ENCODE data around the gene RNGTT. TPM values are rescaled to one million over a fixed set of nuclear protein-coding genes. Genes with fewer than 3 reads are reported as not detected.
"Not testable (repeated sequence)": the region's sequence is repeated elsewhere in the genome, so short reads cannot be mapped to it uniquely, and the experiment has no call there.

RNGTT gene
- total and polyA plus RNA-seq, 7 donors, result 3.9 to 8.8 (median 7.9) TPM

GRCh38 chr6:88741939-88742338 lies 221.5 kb downstream of the RNGTT start:
- 85 to 97% (median 91%) methylated on average over 1 of the region's 1 CpG for WGBS, 3 donors

GRCh38 chr6:88741071-88741470 lies 222.3 kb downstream of the RNGTT start:
- intact Hi-C loops (cut with DNase I), result no loop called here
- no peak for TF ChIP-seq CTCF (IDR thresholded peaks at IDR 0.05)
- no peak for ATAC-seq

More at GRCh38 chr6:88741939-88742338, 221.5 kb downstream of the RNGTT start:
- ATAC-seq (no peak), DNase-seq (no peak)
- Histone ChIP-seq H3K36me3 (ENCODE audit: insufficient read depth in 1 of 2, low read depth in 1 of 2) (no peaks in the 10 kb centered on the region), H3K27me3 (ENCODE audit: insufficient read depth in 3 of 3, low read length in 2 of 3) (no peaks in the 10 kb centered on the region), H3K4me1 (no peaks in the 10 kb centered on the region), H3K4me3 (no peak overlapping the region), H3K27ac (no peak overlapping the region), H3K9me3 (no peaks in the 10 kb centered on the region)
- no peak for TF ChIP-seq CTCF (IDR thresholded peaks at IDR 0.05)
- intact Hi-C loops (cut with DNase I), result no loop called here

GRCh38 chr6:88734544-88734943 lies 228.9 kb downstream of the RNGTT start:
- WGBS, 3 donors, result 97 to 99% (median 98%) methylated on average over 4 of the region's 4 CpGs
- Histone ChIP-seq H3K27me3 (ENCODE audit: insufficient read depth in 3 of 3, low read length in 2 of 3) (no peaks in the 10 kb centered on the region), H3K27ac (no peak overlapping the region), H3K36me3 (ENCODE audit: insufficient read depth in 1 of 2, low read depth in 1 of 2) (no peaks in the 10 kb centered on the region), H3K9me3 (no peaks in the 10 kb centered on the region), H3K4me3 (no peak overlapping the region), H3K4me1 (no peaks in the 10 kb centered on the region)
- DNase-seq, result no peak
- ATAC-seq, result no peak
- no peak for TF ChIP-seq CTCF (IDR thresholded peaks at IDR 0.05)
- intact Hi-C loops (cut with DNase I), result no loop called here

More at GRCh38 chr6:88741071-88741470, 222.3 kb downstream of the RNGTT start:
- Histone ChIP-seq H3K36me3 (ENCODE audit: insufficient read depth in 1 of 2, low read depth in 1 of 2) (no peaks in the 10 kb centered on the region), H3K9me3 (no peaks in the 10 kb centered on the region), H3K4me3 (no peak overlapping the region), H3K27me3 (ENCODE audit: insufficient read depth in 3 of 3, low read length in 2 of 3) (no peaks in the 10 kb centered on the region), H3K4me1 (no peaks in the 10 kb centered on the region), H3K27ac (no peak overlapping the region)
- 97 to 98% (median 97%) methylated on average over 7 of the region's 7 CpGs for WGBS, 3 donors
- no peak for DNase-seq

GRCh38 chr6:88730611-88731011 lies 232.8 kb downstream of the RNGTT start:
- Histone ChIP-seq H3K4me3 (no peak overlapping the region), H3K9me3 (no peaks in the 10 kb centered on the region), H3K36me3 (ENCODE audit: insufficient read depth in 1 of 2, low read depth in 1 of 2) (no peaks in the 10 kb centered on the region), H3K4me1 (no peaks in the 10 kb centered on the region), H3K27ac (no peak overlapping the region), H3K27me3 (ENCODE audit: insufficient read depth in 3 of 3, low read length in 2 of 3) (no peaks in the 10 kb centered on the region)
- DNase-seq, result no peak
- no peak for TF ChIP-seq CTCF (IDR thresholded peaks at IDR 0.05)
- WGBS, 3 donors, result 92 to 95% (median 92%) methylated on average over 4 of the region's 4 CpGs
- ATAC-seq, result no peak
- intact Hi-C loops (cut with DNase I), result no loop called here

DNA sequence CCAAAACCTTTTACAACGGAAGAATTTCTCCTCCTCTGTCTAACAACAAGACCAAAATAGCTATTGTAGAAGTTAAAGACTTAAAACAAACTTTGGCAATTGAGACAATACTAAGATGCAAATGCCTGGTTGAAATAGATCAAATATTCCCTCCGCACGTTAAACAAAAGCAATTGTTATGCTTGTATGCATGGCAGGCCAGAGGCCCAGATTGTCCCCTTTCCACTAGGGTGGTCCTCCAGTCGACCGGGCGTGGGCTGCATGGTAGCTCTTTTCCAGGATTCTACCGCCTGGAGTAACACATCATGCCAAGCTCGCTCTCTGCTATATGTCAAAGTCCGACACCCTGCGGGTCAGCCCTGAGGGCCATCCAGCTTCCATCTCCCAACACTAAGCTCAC lies 234.7 kb downstream of the RNGTT start:
- Histone ChIP-seq H3K36me3 (ENCODE audit: insufficient read depth in 1 of 2, low read depth in 1 of 2) (no peaks in the 10 kb centered on the region), H3K27me3 (ENCODE audit: insufficient read depth in 3 of 3, low read length in 2 of 3) (no peaks in the 10 kb centered on the region), H3K4me1 (no peaks in the 10 kb centered on the region), H3K9me3 (no peaks in the 10 kb centered on the region), H3K4me3 (no peak overlapping the region), H3K27ac (no peak overlapping the region)
- TF ChIP-seq CTCF (IDR thresholded peaks at IDR 0.05), result no peak
- intact Hi-C loops (cut with DNase I), result no loop called here
- no peak for ATAC-seq
- 78 to 85% (median 83%) methylated on average over 10 of the region's 10 CpGs for WGBS, 3 donors
- no peak for DNase-seq

- H3K4me1 ChIP-seq; H3K27ac ChIP-seq; H3K9me3 ChIP-seq; H3K27me3 ChIP-seq (ENCODE audit: insufficient read depth in 3 of 3, low read length in 2 of 3); DNase-seq; ATAC-seq; H3K36me3 ChIP-seq (ENCODE audit: insufficient read depth in 1 of 2, low read depth in 1 of 2); H3K4me3 ChIP-seq; intact Hi-C loops (cut with DNase I): not testable (repeated sequence)
- WGBS, 3 donors, result 97 to 99% (median 97%) methylated on average over 1 of the region's 1 CpG
These were observed 237.0 kb downstream of the RNGTT start for GRCh38 chr6:88726409-88726808.
